GM21723 (cell line): Measurements from ENCODE around the gene TRDMT1.

Experiments used
- ATAC-seq: cut with Tn5 transposase; IDR thresholded peaks from one replicate; pipeline ENCODE4 v1.9.1; 2021; ENCODE audit warnings: mild to moderate bottlenecking, moderate library complexity; ENCODE audit not compliant: unreplicated experiment

Gene TRDMT1

DNA sequence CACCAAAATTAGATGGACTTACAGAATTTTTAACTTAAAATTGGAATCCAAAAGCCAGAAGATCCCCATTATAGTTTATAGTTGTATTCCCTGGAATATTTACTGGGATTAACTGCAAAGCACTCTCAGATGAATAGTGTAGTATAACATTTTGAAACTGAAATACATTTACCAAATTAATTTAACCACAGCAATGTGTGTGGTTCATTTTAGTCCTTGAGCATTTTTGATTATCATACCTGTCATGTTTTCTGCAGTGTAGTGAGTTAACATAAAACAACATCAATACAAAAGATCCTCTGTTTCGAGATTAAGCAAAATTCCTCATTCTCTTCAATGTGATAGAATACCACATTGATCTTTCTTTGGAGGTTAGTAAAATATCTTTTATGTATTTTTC is 30.3 kb upstream of the TRDMT1 start:
- no peak for ATAC-seq

DNA sequence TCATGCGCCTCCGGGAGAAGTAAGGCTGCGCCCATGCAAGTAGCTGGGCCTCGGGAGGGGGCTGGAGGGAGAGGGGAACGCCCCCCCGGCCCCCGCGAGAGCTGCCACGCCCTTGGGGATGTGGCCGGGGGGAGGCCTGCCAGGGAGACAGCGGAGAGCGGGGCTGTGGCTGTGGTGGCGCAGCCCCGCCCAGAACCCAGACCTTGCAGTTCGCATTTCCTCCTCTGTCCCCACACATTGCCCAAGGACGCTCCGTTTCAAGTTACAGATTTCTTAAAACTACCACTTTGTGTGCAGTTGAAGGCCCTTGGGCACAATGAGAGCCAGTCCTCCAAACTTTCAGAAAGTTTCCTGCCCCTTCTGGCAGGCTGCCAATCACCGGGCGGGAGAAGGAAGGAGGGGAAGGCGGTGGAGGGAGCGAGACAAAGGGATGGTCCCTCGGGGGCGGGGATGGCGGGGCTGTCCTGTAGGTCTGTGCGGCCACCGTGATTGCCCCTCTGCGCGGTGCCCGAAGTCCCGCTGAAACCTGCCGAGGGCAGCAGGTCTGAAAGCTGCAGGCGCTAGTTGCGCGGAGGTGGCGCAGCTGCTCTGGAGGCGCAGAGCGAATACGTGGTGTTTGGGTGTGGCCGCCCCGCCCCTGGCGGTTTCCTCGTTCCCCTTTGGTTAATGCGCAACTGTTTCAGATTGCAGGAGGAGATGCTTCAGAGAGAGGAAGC is 28.7 kb upstream of the TRDMT1 start:
- peak; percentile 63 for ATAC-seq

DNA sequence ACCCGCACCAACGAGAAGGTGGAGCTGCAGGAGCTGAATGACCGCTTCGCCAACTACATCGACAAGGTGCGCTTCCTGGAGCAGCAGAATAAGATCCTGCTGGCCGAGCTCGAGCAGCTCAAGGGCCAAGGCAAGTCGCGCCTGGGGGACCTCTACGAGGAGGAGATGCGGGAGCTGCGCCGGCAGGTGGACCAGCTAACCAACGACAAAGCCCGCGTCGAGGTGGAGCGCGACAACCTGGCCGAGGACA is 28.2 kb upstream of the TRDMT1 start:
- ATAC-seq = no peak

DNA sequence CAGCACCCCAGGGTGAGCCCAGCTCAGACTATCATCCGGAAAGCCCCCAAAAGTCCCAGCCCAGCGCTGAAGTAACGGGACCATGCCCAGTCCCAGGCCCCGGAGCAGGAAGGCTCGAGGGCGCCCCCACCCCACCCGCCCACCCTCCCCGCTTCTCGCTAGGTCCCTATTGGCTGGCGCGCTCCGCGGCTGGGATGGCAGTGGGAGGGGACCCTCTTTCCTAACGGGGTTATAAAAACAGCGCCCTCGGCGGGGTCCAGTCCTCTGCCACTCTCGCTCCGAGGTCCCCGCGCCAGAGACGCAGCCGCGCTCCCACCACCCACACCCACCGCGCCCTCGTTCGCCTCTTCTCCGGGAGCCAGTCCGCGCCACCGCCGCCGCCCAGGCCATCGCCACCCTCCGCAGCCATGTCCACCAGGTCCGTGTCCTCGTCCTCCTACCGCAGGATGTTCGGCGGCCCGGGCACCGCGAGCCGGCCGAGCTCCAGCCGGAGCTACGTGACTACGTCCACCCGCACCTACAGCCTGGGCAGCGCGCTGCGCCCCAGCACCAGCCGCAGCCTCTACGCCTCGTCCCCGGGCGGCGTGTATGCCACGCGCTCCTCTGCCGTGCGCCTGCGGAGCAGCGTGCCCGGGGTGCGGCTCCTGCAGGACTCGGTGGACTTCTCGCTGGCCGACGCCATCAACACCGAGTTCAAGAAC is 27.7 kb upstream of the TRDMT1 start:
- peak; percentile 15 for ATAC-seq

DNA sequence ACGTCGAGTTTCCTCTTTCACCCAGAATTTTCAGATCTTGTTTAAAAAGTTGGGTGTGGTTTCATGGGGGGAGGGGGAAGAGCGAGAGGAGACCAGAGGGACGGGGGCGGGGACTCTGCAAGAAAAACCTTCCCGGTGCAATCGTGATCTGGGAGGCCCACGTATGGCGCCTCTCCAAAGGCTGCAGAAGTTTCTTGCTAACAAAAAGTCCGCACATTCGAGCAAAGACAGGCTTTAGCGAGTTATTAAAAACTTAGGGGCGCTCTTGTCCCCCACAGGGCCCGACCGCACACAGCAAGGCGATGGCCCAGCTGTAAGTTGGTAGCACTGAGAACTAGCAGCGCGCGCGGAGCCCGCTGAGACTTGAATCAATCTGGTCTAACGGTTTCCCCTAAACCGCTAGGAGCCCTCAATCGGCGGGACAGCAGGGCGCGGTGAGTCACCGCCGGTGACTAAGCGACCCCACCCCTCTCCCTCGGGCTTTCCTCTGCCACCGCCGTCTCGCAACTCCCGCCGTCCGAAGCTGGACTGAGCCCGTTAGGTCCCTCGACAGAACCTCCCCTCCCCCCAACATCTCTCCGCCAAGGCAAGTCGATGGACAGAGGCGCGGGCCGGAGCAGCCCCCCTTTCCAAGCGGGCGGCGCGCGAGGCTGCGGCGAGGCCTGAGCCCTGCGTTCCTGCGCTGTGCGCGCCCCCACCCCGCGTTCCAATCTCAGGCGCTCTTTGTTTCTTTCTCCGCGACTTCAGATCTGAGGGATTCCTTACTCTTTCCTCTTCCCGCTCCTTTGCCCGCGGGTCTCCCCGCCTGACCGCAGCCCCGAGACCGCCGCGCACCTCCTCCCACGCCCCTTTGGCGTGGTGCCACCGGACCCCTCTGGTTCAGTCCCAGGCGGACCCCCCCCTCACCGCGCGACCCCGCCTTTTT is 26.9 kb upstream of the TRDMT1 start, which contains the start of gene VIM:
VIM (plus strand) TSS at position 151 of the 925 bp plus-strand sequence. CDS start 1,182 bp downstream, outside the sequence.
- peak; percentile 35 for ATAC-seq

DNA sequence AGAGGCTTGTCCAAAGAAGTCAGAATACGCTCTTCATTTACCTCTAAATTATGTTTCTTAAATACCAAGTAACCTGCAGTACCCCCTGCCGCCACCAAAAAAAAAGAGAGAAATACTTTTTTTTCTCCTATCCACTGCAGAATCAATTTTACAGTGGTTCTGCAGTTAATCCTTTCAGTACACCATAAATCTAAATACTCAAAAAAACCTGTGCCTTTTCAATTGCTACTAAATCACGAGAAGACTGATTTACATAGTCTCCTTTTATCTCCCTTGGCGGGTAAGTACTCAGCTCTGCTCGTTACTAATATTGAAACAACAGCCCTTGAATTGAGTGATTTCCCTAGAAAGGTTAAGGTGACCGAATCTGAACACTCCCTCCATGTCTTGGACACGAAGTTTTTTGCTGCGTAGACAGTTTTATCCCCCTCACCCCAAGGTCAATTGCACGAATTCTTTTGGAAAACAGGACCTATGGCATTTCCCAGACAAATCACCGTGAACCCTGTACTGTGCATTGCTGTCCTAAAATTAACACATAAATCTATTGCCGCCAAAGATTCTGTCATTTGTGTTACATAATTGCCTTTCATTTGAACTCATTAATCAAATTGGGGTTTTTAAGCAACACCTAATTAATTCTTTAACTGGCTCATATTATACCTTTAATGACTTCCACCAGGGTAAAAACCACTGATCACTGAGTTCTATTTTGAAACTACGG is 26.1 kb upstream of the TRDMT1 start:
- peak; percentile 29 for ATAC-seq

DNA sequence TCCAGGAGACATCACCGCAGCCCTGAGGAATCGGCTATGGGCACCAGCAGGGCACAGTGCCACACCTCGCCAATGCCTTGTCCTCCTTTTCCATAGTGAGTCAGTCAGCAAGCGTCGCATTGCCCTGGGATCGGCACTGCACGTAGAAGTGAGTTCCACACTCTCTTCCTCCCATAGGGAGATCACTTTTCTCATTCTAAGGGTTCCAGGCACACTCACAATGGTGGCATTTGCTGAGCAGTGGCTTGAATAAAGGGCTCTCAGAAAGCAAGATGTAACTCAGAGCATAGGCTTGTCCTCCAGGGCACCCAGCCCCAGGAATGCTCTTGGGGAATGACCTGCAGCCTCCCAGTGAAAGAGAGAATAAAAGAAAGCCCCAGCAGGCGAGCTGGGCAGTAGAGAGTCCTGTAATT is 25.4 kb upstream of the TRDMT1 start:
- no peak for ATAC-seq

DNA sequence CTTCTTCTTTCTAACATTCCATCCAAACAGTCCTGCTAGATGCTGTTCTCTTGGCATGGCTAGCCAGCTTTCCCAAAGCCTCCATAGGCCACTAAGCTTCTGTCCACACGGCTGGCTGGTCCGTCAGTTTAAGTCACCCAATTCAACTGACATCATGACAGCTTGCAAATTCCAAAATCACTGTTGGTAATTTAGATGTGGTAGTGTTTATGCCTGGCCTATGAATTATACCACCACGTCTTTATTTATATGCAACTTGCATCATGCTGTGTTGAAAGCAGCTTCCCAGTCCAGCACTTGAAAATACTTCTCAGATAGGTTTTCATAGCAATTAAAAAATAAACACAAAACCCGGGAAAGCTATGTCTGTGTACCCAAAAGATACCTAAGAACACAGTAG is 24.3 kb upstream of the TRDMT1 start:
- no peak for ATAC-seq

DNA sequence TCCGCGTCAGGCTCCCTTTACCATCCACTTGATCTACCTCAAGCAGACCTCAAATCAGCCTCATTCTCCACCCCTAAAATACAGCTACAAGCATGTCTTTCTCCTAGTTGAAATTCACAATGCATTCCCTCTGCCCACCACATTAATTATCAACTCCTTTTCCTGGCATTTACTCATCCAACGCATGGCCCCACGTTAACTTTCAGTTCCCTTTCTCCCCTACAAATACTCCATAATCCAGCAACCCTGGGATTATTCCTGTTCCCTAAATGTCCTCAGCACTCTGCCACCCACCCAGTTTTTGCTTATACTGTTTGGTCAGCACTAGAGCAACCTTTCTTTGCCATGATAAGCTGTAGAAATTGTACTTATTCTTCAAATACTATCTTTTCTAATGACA is 20.9 kb upstream of the TRDMT1 start:
- no peak for ATAC-seq

DNA sequence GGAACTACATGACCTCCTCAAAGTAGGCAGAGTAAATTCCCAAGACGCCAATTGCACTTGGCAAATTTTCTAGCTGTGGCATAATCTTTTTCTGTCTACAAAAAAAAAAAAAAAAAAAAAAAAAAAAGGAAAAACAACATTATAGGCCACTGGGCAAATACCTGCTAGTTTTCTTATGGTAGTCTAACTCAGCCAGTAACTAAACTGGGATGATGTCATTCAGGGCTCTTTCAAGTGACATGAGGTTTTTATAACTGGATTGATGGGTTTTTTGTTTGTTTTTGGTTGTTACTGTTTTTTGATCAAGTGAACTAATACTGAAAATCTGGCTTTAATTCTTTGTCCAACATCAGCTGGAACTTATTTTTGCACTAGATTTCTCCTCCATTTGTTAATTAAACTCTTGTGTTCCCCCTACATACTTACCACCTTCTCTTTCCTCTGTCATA is 19.2 kb upstream of the TRDMT1 start:
- no peak for ATAC-seq

DNA sequence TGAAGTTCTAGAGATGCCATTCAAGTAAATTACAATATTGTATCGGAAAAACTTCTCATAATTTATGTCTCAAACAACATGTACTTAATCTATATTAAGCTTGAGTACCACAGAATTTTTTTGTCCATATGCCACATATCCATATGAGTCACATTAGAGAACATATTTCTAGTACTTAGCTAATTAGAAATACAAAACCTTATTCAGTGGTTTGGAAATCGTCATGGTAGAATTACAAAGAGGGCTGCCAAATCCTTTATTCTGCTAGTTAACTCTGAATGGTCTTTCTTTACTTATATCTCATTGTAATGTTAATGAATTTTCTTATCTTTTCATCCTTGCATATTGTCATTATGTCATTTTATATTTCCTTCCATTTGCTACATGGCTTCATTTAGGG is 17.6 kb upstream of the TRDMT1 start:
- ATAC-seq = no peak

DNA sequence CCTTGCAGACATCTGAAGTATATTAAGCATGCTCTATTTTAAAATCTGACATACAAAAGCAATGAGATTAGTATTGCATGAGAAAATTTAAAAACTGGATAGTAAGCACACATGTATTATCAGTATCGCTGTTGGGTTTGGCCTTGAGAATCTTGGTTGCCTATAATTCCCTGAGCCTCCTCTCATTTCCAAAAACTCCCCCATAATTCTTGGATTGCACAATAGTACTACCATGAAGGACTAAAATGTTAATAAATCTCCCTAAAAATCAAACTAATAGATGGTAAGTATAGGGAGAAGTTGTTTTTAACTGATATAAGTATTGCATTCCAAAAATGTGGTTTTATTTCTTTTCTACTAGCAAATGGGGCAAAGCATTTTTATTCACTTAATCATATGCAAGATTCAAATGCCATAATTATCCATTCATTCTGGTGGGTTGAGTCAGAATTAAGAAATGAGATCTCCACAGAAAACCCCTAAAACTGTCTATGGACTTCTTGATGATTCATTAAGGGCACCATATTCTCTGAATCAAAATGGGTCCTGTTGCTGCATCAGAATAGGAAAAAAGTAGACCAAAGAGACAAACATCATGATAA is 16.3 kb upstream of the TRDMT1 start:
- ATAC-seq = no peak

DNA sequence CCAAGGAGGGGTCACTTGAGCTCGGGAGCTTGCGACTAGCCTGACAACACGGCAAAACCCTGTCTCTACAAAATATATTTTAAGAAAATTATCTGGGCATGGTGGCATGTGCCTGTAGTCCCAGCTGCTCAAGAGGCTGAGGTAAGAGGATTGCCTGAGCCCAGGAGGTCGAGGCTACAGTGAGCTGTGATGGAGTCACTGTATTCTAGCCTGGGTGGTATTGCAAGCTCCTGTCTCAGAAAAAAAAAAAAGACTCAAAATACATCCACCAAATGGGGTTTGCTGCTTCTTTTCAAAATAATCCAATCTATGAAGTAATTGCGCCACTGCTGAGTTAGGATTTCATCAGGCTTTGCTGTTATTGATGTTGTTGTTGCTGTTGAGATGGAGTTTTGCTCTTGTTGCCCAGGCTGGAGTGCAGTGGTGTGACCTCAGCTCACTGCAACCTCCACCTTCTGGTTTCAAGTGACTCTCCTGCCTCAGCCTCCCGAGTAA is 15.5 kb upstream of the TRDMT1 start:
- no peak for ATAC-seq

DNA sequence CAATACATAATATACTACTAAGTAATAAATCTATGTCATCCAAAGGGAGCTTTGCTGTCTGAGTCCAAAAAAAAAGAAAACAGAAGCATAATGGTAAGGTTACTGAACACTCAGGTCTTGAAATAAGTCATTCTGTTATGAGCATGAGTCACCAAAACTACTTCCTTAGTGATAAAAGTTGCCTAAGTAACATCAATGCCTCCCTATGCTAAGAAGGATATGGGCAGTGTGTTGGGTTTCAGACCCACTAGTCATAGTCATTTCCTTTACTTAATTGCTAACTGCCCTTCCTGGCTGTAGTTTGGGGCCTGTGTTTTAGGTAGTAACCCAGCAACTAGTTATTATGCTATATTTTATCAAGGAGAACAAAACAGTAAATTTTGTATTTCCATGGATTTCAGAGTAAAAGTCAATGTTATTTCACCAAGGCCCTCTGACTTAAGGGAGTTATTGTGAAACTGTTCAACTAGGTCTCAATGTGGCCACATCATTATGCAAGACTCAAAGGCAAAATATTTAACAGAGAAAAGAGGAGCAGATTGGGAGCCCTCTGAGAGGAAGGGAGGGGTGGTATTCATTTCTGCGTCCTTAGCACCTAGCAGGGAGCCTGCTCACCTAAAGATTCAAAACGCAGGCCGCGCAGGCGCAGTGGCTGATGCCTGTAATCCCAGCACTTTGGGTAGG is 14.9 kb upstream of the TRDMT1 start:
- ATAC-seq = peak; percentile 100

DNA sequence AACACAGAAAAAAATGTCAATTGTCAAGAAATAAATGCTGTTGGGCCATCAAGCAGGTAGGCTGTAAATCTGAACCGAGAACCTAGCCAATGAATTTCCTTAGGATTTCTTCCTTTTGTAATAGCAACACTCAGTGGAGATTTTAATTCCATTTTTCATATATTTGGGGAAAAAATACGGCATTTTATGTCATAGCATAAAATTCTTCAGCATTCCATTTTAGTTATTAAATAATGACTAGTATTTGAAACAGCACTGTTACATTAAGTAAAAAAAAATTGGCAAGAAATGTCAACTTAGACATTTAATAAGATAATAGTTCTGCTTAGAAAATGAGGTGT is 14.3 kb upstream of the TRDMT1 start:
- ATAC-seq = no peak

DNA sequence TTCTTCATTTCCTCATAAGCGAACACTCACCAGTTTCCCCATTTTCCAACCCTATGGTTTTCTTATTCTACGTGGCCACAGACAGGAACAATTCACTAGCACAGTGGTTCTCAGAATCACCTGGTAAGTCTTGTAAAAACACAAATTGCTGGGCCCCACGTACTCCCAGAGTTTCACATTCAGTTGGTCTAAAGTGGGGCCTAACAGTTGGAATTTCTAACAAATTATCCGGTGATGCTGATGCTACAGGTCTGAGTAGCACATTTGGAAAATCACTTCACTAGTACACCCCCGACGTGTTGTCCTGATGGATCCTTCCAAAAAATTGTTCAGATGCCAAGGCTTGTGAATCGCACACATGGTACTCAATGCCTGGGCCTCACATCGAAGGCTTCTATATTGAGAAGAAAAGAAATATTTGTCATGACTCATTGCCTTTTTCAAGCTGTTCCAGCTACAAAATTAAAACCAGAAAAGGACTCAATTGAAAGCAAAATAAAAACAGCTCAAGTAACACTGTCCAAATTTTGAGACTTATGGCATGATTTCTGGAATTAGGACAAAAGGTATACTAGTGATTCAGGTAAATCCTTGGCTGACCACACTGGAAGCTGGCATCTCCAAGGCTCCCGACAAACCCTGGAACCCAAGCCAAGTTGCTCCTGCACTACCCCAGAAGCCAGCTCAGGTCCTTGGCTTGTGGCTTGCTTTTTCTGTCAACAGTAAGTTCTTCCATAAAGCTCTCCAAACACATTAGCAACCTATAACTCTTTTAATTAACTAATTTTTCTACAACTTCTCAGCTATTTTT is 13.7 kb upstream of the TRDMT1 start:
- no peak for ATAC-seq

DNA sequence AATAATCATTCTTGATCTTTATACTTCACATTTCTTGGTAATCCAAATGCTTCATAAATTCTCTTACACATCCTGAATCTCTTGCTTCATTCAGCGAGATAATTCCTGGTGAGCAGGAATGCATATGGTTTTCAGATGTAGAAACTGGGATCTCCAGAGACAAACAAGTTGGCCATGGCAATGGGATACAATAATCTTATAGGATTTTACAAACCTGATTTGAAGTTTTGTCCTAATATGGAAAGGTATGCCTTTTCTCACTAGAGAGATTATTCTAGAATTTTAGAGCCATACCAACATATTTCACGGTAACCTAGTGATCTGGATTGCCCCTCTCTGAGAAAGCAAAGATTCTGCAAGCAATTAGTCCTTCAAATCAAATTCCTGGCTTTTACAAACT is 13.1 kb upstream of the TRDMT1 start:
- no peak for ATAC-seq

DNA sequence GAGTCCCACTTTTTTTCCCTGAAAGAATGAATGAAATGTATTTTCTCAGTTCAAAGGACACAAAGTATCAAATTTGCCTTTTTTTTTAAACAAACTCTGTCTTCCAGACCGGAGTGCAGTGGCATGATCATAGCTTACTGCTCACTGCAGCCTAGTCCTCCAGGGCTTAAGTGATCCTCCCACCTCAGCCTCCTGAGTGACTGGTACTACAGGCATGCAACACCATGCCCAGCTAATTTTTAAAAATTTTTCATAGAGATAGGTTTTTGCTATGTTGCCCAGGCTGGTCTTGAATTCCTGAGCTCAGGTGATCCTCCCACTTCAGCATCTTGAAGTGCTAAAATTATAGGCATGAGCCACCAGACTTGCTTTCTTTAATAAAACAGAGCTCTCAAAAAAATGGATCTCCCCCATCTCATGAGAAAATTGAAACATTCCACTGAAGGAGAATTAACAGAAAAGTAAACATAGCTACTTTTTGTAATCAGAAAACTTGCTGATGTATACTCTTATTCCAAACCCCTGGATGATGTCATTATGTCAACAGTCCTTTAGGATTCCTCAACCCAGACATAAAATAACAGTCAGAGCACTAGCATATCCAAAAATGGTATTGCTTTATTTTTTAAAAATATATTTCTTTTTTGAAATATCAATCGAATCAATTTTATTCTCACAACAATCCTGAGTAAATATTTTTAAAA is 12.3 kb upstream of the TRDMT1 start:
- no peak for ATAC-seq
